Loucy (cell line): Measurements from ENCODE around the gene CKMT1A.
"Not testable (repeated sequence)": the region's sequence is repeated elsewhere in the genome, so short reads cannot be mapped to it uniquely, and the experiment has no call there.

Experiments
- CTCF ChIP-seq: fragments of 200-600 bp; sonication (generic); conservative IDR thresholded peaks from 2 replicates; pipeline ENCODE4 v1.5.1; 2014; ENCODE audit warnings: mild to moderate bottlenecking, antibody characterized with exemption, low read length
- EZH2phosphoT487 ChIP-seq: fragments of 200-600 bp; IDR thresholded peaks from 2 replicates; pipeline ENCODE4 v1.6.1; 2018; ENCODE audit warnings: antibody characterized with exemption, mild to moderate bottlenecking, moderate library complexity, borderline replicate concordance

- TF ChIP-seq CTCF, EZH2phosphoT487: not testable (repeated sequence)
These were observed 32.6 kb downstream of the CKMT1A start for GRCh38 chr15:43726306-43726705.
